HUES64 (cell line): Measurements from ENCODE around the gene UTS2R. TPM values are rescaled to one million over a fixed set of nuclear protein-coding genes. Genes with fewer than 3 reads are reported as not detected.
A peak's percentile ranks its signal among the peaks of the same experiment; 100 is the strongest.

ENCODE experiments used
- H3K27ac ChIP-seq: 2 replicates; pipeline ENCODE4 v1.7.0; 2013; ENCODE audit warnings: low read depth, low read length, inconsistent platforms
- H3K27me3 ChIP-seq: 2 replicates; pipeline ENCODE4 v1.6.1; 2013; ENCODE audit warnings: mild to moderate bottlenecking, low read length; ENCODE audit not compliant: insufficient read depth
- H3K36me3 ChIP-seq: 2 replicates; pipeline ENCODE4 v1.6.1; 2013; ENCODE audit warnings: mild to moderate bottlenecking, low read length; ENCODE audit not compliant: insufficient read depth
- H3K4me1 ChIP-seq: 2 replicates; pipeline ENCODE4 v1.6.1; 2013; ENCODE audit warnings: mild to moderate bottlenecking, low read length, moderate library complexity; ENCODE audit not compliant: insufficient read depth
- H3K4me3 ChIP-seq: 2 replicates; pipeline ENCODE4 v1.5.1; 2013; ENCODE audit warnings: mild to moderate bottlenecking, low read length, moderate library complexity
- H3K9ac ChIP-seq: 2 replicates; pipeline ENCODE4 v1.6.1; 2013; ENCODE audit warnings: mild to moderate bottlenecking, low read depth, low read length
- H3K9me3 ChIP-seq: 2 replicates; pipeline ENCODE4 v1.6.1; 2013; ENCODE audit warnings: low read depth, low read length; ENCODE audit not compliant: insufficient read depth
- WGBS: fragments of 150-250, 120-280 bp; methylation state at CpG from one replicate; pipeline ENCODE4 v1.1.7; 2013; ENCODE audit warnings: missing lambda C conversion rate; 5-methylcytosine and 5-hydroxymethylcytosine counted together
- polyA plus RNA-seq, 2 experiments: library from polyadenylated mRNA; stranded (reverse); fragments of 50-300 nt; gene quantifications; one replicate each; pipeline ENCODE4 v1.2.3, GENCODE V29; 2013

The UTS2R gene
- polyA plus RNA-seq (2013, experiment 1 of 2), result 0.25 TPM
- polyA plus RNA-seq (2013, experiment 2 of 2), result 0.38 TPM

- Histone ChIP-seq H3K9ac (no peak within 1 kb of the TSS), H3K27me3 (peaks cover 59% of the 10 kb centered on the region), H3K4me1 (no peaks in the 10 kb centered on the region), H3K4me3 (peak within 1 kb of the TSS; percentile 45), H3K36me3 (no peaks in the 10 kb centered on the region), H3K9me3 (no peaks in the 10 kb centered on the region), H3K27ac (no peak within 1 kb of the TSS)
- 10% methylated on average over 109 of the region's 109 CpGs for WGBS
Measured at GRCh38 chr17:82371333-82372248, at the start of gene UTS2R. Gene UTS2R (plus strand): TSS chr17:82371765. CDS start chr17:82374325, 2,560 bp downstream.

- Histone ChIP-seq H3K9me3 (no peaks in the 10 kb centered on the region), H3K4me1 (peaks cover under 1% of the 10 kb centered on the region; the same call in 1 of the 2 replicates), H3K27me3 (0 out of 2 replicates have a peak, but pooled peaks cover 2% of the 10 kb centered on the region), H3K27ac (no peak overlapping the region), H3K36me3 (no peaks in the 10 kb centered on the region), H3K9ac (no peak overlapping the region), H3K4me3 (no peak overlapping the region)
- WGBS, result 97% methylated on average over 21 of the region's 21 CpGs
Measured at GRCh38 chr17:82321947-82322466, 49.6 kb upstream of the UTS2R start.

DNA sequence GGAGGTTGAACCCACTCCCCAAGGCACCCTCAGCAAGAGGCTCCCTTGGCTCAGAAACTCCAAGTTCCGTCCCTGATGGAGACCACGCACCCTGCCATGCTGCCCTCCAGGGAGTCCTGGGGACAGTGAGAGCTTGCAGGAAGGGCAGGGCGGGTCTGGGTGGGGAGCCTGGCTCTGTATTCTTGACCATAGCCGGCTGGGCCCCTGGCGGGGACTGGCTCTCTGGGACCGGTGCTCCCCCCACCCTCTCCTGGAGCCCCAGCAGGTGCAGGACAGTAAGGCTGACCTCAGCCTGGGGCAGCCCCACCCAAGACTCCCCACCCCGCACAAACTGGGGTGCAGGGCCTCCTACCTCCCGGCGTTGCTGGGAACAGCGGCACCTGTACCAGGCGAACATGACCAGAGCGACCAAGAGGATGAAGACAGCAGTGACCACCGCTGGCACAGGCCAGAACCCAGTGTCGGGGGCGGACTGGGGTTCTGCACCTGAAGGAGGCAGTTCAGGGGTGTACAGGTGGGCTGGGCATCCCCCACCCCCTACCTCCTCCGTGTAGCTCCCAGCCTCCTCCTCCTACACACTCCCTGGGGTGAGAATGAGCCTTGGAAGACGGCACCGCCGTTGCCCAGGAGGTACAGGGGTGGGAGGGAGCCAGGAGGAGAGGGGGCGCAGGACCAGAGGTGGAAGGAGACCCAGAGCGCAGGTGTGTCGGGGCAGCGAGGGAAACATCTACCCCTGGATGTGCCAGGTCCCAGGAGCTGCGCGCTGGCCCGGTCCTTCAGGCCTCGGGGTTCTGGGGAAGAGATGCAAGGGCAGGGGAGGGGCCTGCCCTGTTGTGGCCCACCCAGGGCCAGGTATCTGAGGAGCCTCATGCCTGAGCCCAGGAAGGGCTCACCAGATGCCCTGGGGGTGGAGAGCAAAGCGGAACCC, 48.8 kb upstream of the UTS2R start:
- Histone ChIP-seq H3K9me3 (no peaks in the 10 kb centered on the region), H3K36me3 (no peaks in the 10 kb centered on the region), H3K4me1 (peaks cover 7% of the 10 kb centered on the region; the same call in 1 of the 2 replicates), H3K27me3 (0 out of 2 replicates have a peak, but pooled peaks cover 2% of the 10 kb centered on the region), H3K4me3 (no peak overlapping the region), H3K27ac (no peak overlapping the region), H3K9ac (no peak overlapping the region)
- WGBS, result 88% methylated on average over 27 of the region's 28 CpGs

DNA sequence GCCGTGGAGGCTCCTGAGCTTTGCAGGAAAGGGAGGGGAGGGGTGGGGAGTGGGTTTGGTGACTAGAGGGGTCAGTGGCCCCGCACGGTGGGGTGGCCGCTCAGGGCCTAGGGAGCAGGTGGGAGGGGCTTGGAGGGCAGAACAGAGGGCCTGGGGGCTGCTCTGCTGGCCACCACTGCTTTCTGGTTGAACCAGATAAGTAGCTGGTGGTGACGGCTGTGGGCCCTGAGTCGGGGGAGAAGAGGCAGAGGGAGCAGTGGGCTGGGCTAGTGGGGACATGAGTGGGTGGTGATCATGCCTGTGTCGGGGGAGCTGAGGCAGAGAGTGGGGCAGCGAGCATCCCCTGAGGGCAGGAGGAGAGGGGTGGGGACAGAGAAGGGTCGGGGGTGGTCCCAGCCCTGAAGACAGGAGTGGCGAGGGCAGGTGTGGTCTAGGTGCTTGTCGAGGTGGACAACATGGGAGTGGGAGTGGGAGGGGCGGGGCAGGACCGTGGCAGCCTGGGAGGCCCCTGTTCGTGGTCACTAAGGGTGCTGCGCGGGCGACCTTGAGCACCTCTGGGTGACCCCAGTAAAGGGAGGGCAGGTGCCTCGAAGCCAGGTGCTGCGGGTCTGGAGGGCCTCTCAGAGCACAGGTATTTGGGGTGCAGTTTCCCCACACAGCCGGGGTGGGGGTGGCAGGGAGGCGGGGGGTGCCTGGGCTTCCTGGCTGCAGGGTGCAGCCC, 47.9 kb upstream of the UTS2R start:
- Histone ChIP-seq H3K4me1 (peaks cover 7% of the 10 kb centered on the region; the same call in 1 of the 2 replicates), H3K4me3 (no peak overlapping the region), H3K27ac (no peak overlapping the region), H3K36me3 (no peaks in the 10 kb centered on the region), H3K9ac (no peak overlapping the region), H3K9me3 (no peaks in the 10 kb centered on the region), H3K27me3 (peaks cover 6% of the 10 kb centered on the region; the same call in 1 of the 2 replicates)
- WGBS, result 84% methylated on average over 21 of the region's 21 CpGs

DNA sequence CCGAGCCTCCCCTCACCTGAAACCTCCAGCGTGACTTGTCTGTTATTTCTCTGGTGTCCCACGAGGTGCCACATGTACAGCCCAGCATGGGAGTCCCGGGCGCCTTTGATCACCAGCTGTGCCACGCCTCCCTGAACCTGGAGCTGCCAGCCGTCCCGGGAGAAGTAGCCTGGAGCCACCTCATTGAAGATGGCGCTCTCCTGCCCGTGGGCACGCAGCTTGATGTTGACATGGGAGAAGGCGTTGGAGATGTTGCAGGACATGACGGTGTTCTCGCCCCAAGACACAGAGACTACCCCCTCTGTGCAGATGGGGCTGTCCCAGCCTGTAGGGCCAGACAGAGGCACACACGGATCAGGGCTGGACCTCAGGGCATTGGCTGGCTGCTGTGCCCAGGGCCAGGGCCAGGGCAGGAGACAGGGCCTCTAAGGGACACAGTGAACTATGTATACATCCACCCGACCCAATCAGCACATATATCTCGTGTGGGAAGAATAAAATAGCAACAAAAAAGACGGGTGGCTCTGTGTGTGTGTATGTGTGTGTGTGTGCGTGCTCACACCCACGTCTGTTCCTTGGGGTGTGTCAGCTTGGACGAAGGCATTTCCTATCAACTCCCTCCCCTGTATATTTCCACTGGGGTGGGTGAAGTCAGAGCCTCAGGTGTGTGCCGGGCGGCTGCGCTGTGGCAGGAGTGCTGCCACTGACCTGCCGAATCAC, 46.8 kb upstream of the UTS2R start:
- H3K4me3 ChIP-seq, result no peak overlapping the region
- peaks cover 10% of the 10 kb centered on the region; the same call in 1 of the 2 replicates for H3K27me3 ChIP-seq
- no peaks in the 10 kb centered on the region for H3K9me3 ChIP-seq
- no peaks in the 10 kb centered on the region for H3K36me3 ChIP-seq
- no peak overlapping the region for H3K27ac ChIP-seq
- H3K9ac ChIP-seq, result no peak overlapping the region
- H3K4me1 ChIP-seq, result peaks cover 7% of the 10 kb centered on the region; the same call in 1 of the 2 replicates
- 80% methylated on average over 23 of the region's 25 CpGs for WGBS

- no peak overlapping the region for H3K9ac ChIP-seq
- no peaks in the 10 kb centered on the region for H3K36me3 ChIP-seq
- H3K27me3 ChIP-seq, result peaks cover 17% of the 10 kb centered on the region
- no peak overlapping the region for H3K27ac ChIP-seq
- 92% methylated on average over 30 of the region's 30 CpGs for WGBS
- no peaks in the 10 kb centered on the region for H3K9me3 ChIP-seq
- H3K4me3 ChIP-seq, result no peak overlapping the region
- peaks cover 7% of the 10 kb centered on the region; the same call in 1 of the 2 replicates for H3K4me1 ChIP-seq
Measured at GRCh38 chr17:82325286-82326180, 46.0 kb upstream of the UTS2R start.

- H3K4me1 ChIP-seq, result peaks cover 7% of the 10 kb centered on the region; the same call in 1 of the 2 replicates
- peaks cover 34% of the 10 kb centered on the region for H3K27me3 ChIP-seq
- H3K27ac ChIP-seq, result no peak overlapping the region
- no peaks in the 10 kb centered on the region for H3K9me3 ChIP-seq
- no peaks in the 10 kb centered on the region for H3K36me3 ChIP-seq
- no peak overlapping the region for H3K9ac ChIP-seq
- WGBS, result 32% methylated on average over 15 of the region's 15 CpGs
- H3K4me3 ChIP-seq, result no peak overlapping the region
Measured at GRCh38 chr17:82327289-82327688, 44.3 kb upstream of the UTS2R start.

DNA sequence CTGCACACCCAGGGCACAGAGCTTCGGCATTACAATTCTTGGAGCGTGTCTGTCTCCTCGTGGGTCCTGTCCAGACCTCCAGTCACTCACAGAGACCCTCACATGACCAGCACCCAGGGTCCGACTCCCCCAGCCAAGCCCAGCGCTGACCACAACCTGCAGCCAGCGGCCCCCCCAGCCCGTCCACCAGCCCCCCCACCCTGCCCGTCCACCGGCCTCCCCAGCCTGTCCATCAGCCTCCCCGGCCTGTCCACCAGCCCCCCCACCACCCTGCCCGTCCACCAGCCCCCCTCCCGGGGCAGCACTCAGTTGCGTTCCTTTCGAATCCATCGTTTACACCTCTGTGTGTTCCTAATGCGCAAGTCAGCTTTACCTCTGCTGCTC, 43.8 kb upstream of the UTS2R start:
- H3K4me1 ChIP-seq, result peaks cover 7% of the 10 kb centered on the region; the same call in 1 of the 2 replicates
- H3K9ac ChIP-seq, result no peak overlapping the region
- peaks cover 38% of the 10 kb centered on the region for H3K27me3 ChIP-seq
- H3K27ac ChIP-seq, result no peak overlapping the region
- no peaks in the 10 kb centered on the region for H3K36me3 ChIP-seq
- H3K9me3 ChIP-seq, result no peaks in the 10 kb centered on the region
- 65% methylated on average over 13 of the region's 16 CpGs for WGBS
- H3K4me3 ChIP-seq, result no peak overlapping the region
